ENCODE measurements around the gene CERS4. TPM values are rescaled to one million over a fixed set of nuclear protein-coding genes. Genes with fewer than 3 reads are reported as not detected.

The CERS4 gene, protein sequence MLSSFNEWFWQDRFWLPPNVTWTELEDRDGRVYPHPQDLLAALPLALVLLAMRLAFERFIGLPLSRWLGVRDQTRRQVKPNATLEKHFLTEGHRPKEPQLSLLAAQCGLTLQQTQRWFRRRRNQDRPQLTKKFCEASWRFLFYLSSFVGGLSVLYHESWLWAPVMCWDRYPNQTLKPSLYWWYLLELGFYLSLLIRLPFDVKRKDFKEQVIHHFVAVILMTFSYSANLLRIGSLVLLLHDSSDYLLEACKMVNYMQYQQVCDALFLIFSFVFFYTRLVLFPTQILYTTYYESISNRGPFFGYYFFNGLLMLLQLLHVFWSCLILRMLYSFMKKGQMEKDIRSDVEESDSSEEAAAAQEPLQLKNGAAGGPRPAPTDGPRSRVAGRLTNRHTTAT
- total RNA-seq (2014; rRNA removed; shearing (Covaris generic)) = not detected in 2 replicates

DNA sequence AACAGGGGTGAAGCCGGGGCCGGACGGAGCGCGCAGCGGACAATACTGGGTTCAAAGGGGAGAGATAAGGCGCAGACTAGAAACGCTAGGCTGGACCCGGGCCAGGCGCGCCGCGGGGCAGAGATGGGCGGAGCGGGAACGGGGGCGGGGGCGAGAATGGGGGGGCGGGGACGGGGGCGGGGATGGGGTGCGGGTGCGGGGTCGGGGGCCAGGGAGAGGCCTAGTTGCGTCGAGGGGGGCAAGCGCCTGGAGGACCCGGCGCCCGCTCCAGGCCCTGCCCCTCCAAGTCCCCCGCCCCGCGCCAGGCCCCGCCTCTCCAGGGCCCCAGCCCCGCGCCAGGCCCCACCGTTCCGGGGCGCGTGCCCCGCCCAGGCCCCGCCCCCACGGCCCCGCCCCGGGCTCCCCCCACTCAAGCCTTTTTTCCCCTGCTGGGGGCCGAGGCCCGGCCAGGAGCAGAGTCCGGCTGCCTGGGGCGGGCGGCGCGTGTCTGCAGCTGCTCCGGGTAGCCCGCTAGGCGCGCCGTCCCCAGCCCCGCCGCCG lies at the start of gene CERS4:
Gene CERS4, plus strand, starts transcription at position 449 of the 540 bp plus-strand sequence. CDS start 41,707 bp downstream, outside the sequence.
- Histone ChIP-seq H3K27ac (no peak within 1 kb of the TSS), H3K27me3 (replicated peaks) (peaks cover 23% of the 10 kb centered on the region), H3K36me3 (no peaks in the 10 kb centered on the region), H3K9me3 (replicated peaks) (no peaks in the 10 kb centered on the region), H3K4me1 (replicated peaks) (no peaks in the 10 kb centered on the region), H3K4me3 (no peak within 1 kb of the TSS)
- no peak for DNase-seq (ENCODE audit: low read depth in 1 of 2, low spot score in 2 of 2)

DNA sequence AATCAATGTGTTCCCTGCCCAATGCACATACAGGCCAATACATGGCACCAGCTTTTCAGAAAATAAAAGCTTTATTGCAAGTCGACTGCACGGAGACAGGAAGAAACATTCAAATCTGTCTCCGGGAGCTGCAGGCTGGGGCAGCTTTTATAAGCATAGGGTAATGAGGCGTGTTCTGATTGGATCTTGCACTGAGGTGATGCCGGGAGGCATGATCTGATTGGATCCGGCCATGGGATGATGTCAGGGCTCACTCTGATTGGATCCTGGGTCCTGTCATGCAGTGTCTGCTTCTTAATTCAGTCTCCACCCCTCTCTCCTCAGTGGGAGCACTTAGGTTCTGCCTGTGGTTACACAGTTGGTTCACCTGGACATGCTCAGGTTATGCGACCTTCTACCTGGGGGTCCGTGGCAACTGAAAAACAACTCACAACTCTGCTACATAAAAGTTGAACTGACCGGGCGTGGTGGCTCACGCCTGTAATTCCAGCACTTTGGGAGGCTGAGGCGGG lies 48.0 kb upstream of the CERS4 start:
- no peak overlapping the region for H3K27ac ChIP-seq
- no peak for DNase-seq (ENCODE audit: low read depth in 1 of 2, low spot score in 2 of 2)
- H3K4me1 ChIP-seq (replicated peaks) = no peaks in the 10 kb centered on the region
- peaks cover 4% of the 10 kb centered on the region; the same call in 1 of the 2 replicates for H3K27me3 ChIP-seq (replicated peaks)
- no peaks in the 10 kb centered on the region for H3K9me3 ChIP-seq (replicated peaks)
- H3K36me3 ChIP-seq = no peaks in the 10 kb centered on the region
- H3K4me3 ChIP-seq = no peak overlapping the region

DNA sequence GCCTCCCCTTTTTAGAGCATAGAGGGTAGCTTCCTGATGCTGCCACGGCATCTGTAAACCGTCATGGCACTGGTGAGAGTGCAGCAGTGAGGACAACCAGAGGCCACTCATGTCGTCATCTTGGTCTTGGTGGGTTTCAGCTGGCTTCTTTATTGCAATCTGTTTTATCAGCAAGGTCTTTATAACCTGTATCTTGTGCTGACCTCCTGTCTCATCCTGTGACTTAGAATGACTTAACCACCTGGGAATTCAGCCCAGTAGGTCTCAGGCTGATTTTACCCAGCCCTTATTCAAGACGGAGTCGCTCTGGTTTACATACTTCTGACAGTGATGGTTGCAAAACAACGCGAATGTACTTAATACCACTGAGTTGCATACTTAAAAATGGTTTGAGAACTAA lies 45.4 kb upstream of the CERS4 start:
- H3K9me3 ChIP-seq (replicated peaks) = no peaks in the 10 kb centered on the region
- no peak overlapping the region for H3K4me3 ChIP-seq
- no peak overlapping the region for H3K27ac ChIP-seq
- DNase-seq (ENCODE audit: low read depth in 1 of 2, low spot score in 2 of 2) = no peak
- no peaks in the 10 kb centered on the region for H3K4me1 ChIP-seq (replicated peaks)
- H3K27me3 ChIP-seq (replicated peaks) = peaks cover 4% of the 10 kb centered on the region; the same call in 1 of the 2 replicates
- no peaks in the 10 kb centered on the region for H3K36me3 ChIP-seq

DNA sequence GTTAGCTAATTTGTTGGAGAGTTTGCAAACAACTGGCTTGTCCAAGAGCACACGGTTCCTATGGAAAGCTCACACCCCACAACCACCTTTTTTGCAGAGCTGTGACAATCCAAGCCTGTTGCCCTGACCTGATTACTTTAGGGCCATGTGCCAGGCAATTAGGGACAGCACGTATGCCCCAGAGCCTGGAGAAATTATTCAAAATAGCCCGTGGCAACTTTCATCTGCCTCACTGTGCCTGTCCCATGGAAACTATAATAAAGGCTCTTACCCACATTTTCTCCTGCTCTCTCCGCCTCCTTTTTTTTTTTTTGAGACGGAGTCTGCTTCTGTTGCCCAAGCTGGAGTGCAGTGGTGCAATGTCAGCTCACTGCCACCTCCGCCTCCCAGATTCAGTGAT lies 41.2 kb upstream of the CERS4 start:
- no peak for DNase-seq (ENCODE audit: low read depth in 1 of 2, low spot score in 2 of 2)
- H3K4me3 ChIP-seq = no peak overlapping the region
- H3K9me3 ChIP-seq (replicated peaks) = no peaks in the 10 kb centered on the region
- H3K4me1 ChIP-seq (replicated peaks) = no peaks in the 10 kb centered on the region
- H3K36me3 ChIP-seq = no peaks in the 10 kb centered on the region
- H3K27ac ChIP-seq = no peak overlapping the region
- peaks cover 4% of the 10 kb centered on the region; the same call in 1 of the 2 replicates for H3K27me3 ChIP-seq (replicated peaks)

DNA sequence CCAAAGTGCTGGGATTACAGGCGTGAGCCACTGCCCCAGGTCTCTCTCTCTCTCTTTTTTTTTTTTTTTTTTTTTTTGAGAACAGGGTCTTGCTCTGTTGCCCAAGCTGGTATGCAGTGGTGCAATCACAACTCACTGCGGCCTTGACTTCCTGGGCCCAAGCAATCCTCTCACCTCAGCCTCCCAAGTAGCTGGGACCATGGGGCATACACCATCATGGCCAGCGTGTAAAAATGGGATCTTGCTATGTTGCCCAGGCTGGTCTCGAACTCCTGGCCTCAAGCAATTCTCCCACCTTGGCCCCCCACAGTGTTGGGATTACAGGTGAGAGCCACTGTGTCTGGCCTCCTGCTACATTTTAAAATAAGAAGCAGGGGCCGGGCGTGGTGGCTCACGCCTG lies 40.6 kb upstream of the CERS4 start:
- peaks cover 4% of the 10 kb centered on the region; the same call in 1 of the 2 replicates for H3K27me3 ChIP-seq (replicated peaks)
- no peaks in the 10 kb centered on the region for H3K4me1 ChIP-seq (replicated peaks)
- no peaks in the 10 kb centered on the region for H3K9me3 ChIP-seq (replicated peaks)
- no peak for DNase-seq (ENCODE audit: low read depth in 1 of 2, low spot score in 2 of 2)
- H3K27ac ChIP-seq = no peak overlapping the region
- H3K36me3 ChIP-seq = no peaks in the 10 kb centered on the region
- H3K4me3 ChIP-seq = no peak overlapping the region

DNA sequence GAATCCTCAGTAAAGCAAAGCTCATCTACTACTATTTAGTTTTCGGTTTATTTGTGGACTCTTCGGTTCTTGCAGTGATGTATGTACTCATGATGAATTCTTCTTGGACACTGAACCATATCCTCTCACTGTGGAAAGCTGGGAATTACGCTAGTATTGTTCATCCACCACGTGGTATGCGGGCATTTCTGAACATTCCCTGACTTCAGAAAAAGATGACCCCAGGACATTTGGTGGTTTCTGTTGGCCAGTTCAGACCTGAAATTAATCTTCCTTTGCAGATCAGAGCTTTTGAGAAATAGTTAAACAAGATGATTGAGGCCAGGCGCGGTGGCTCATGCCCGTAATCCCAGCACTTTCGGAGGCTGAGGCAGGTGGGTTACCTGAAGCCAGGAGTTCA lies 34.5 kb upstream of the CERS4 start:
- H3K27me3 ChIP-seq (replicated peaks) = peaks cover 21% of the 10 kb centered on the region
- H3K9me3 ChIP-seq (replicated peaks) = no peaks in the 10 kb centered on the region
- no peak overlapping the region for H3K27ac ChIP-seq
- H3K4me3 ChIP-seq = no peak overlapping the region
- no peaks in the 10 kb centered on the region for H3K36me3 ChIP-seq
- DNase-seq (ENCODE audit: low read depth in 1 of 2, low spot score in 2 of 2) = no peak
- no peaks in the 10 kb centered on the region for H3K4me1 ChIP-seq (replicated peaks)

DNA sequence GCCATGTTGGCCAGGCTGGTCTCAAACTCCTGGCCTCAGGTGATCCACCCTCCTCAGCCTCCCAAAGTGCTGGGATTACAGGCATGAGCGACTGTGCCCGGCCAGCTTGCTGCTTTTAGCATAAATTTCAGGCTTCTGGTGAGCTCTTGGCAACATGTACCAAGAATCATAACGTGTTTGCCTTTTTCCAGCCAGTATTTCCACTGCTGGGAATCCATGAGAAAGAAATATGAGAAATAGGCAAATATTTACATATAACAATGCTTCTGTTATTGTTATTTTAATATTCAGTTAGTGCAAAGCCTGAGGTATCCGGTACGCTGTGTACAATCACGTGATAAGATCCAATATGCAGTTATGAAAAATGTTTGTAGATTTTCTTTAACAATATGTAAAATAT lies 29.2 kb upstream of the CERS4 start:
- Histone ChIP-seq H3K4me1 (replicated peaks) (no peaks in the 10 kb centered on the region), H3K36me3 (no peaks in the 10 kb centered on the region), H3K27me3 (replicated peaks) (peaks cover 20% of the 10 kb centered on the region)

DNA sequence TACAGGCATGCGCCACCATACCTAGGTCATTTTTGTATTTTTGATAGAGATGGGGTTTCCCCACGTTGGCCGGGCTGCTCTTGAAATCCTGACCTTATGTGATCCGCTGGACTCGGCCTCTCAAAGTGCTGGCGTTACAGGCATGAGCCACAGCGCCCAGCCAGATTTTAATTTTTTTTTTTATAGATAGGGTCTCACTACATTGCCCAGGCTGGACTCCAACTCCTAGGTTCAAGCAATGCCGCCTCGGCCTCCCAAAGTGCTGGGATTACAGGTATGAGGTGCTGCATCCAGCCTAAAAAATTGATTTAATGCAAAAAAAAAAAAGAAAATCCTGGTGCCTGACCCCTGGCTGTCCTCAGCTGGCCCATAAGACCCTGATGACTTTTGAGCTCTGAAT lies 24.9 kb upstream of the CERS4 start:
- H3K4me1 ChIP-seq (replicated peaks) = no peaks in the 10 kb centered on the region
- no peaks in the 10 kb centered on the region for H3K36me3 ChIP-seq
- no peak for DNase-seq (ENCODE audit: low read depth in 1 of 2, low spot score in 2 of 2)
- H3K4me3 ChIP-seq = no peak overlapping the region
- H3K27me3 ChIP-seq (replicated peaks) = peaks cover 5% of the 10 kb centered on the region; the same call in 1 of the 2 replicates
- no peak overlapping the region for H3K27ac ChIP-seq
- no peaks in the 10 kb centered on the region for H3K9me3 ChIP-seq (replicated peaks)

More for the DNA sequence above, 29.2 kb upstream of the CERS4 start:
- no peak for DNase-seq (ENCODE audit: low read depth in 1 of 2, low spot score in 2 of 2)
- Histone ChIP-seq H3K27ac (no peak overlapping the region), H3K9me3 (replicated peaks) (no peaks in the 10 kb centered on the region), H3K4me3 (no peak overlapping the region)

DNA sequence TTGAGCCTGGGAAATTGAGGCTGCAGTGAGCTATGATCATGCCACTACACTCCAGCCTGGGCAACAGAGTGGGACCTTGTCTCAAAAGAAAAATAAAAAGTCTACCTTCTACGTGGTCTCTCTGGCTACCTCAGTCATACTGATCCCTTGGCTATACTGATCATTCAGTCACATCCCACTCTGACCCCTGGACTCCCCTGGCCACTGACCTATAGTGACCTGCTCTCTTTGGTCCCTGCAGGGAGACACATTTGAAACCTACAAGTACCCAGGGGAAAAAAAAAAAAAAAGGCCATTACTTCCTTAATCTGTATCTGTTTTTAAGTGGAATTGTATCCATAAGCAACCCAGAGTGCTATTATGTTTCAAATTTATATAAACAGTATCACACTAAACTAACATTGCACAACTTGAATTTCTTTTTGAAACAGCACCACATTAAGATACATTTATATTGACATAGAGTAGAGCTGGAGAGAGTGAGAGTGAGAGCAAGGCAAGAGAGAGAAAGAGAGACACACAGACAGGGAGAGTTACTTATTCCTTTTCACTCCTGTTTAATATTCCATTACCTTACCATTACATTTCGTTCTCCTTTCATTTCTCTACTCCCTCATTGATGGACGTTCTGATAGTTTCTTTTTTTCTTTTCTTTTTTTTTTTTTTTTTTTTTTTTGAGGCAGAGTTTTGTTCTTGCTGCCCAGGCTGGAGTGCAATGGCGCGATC lies 23.7 kb upstream of the CERS4 start:
- no peak for DNase-seq (ENCODE audit: low read depth in 1 of 2, low spot score in 2 of 2)
- Histone ChIP-seq H3K27ac (no peak overlapping the region), H3K4me1 (replicated peaks) (no peaks in the 10 kb centered on the region), H3K4me3 (no peak overlapping the region), H3K9me3 (replicated peaks) (no peaks in the 10 kb centered on the region), H3K36me3 (no peaks in the 10 kb centered on the region), H3K27me3 (replicated peaks) (no peaks in the 10 kb centered on the region; the same call in 1 of the 2 replicates)

DNA sequence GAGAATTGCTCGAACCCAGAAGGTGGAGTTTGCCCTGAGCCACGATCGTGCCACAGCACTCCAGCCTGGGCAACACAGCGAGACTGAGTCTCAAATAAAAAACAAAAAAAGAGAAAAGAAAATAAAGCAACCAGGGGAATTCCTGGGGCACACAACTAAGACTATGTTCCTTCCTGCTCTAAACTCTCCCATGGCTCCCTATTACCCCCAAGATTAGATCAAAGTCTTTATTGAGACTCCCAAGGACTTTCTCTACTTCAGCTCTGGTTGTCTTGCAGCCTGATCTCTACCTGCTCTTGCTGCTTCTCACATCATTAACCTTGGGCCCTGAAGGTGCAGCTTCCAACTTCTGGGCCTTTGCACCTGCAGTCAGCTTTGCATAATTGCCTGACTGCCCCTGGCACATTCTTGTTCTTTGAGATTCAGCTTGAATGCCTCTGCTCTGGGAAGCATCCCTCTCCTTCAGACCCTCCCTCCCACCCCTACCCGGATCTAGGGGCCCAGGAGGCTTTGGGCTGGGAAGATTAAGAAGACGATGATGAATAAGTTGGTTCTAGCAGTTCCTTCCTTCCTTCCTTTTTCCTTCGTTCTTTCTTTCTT lies 16.8 kb upstream of the CERS4 start:
- Histone ChIP-seq H3K4me1 (replicated peaks) (no peaks in the 10 kb centered on the region), H3K4me3 (no peak overlapping the region), H3K36me3 (no peaks in the 10 kb centered on the region), H3K9me3 (replicated peaks) (no peaks in the 10 kb centered on the region), H3K27me3 (replicated peaks) (no peaks in the 10 kb centered on the region; the same call in 1 of the 2 replicates), H3K27ac (no peak overlapping the region)
- DNase-seq (ENCODE audit: low read depth in 1 of 2, low spot score in 2 of 2) = no peak

DNA sequence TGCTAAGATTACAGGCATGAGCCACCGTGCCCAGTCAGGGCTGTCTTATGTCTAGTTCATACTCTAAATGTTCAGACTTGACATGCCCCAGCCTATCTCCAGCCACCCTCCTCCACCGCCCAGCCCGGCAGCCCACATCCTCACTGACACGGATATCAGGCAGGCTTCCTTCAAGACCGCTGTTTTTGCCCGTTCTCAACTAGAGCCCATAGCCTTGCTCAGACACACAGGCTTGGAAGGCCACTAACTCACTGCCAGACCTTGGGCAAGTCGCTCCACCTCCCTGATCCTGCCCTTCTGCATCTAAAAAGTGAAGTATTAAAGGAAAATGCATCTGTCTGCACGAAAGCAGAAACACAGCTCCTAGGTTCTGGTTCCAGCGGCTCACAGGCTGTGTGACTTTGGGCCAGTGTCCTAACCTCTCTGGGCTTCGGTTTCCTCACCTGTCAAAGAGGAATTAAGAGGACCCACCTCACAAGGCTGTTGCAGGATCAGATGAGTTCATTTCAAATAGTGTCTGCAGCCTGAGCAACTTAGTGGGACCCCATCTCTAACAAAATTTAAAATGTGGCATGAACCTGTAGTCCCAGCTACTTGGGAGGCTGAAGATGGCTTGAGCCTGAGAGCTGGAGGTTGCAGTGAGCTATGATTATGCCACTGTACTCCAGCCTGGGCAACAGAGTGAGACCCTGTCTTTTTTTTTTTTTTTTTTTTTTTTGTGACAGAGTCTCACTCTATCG lies 14.5 kb upstream of the CERS4 start:
- DNase-seq (ENCODE audit: low read depth in 1 of 2, low spot score in 2 of 2) = no peak
- Histone ChIP-seq H3K4me3 (no peak overlapping the region), H3K36me3 (no peaks in the 10 kb centered on the region), H3K4me1 (replicated peaks) (no peaks in the 10 kb centered on the region), H3K27me3 (replicated peaks) (no peaks in the 10 kb centered on the region), H3K9me3 (replicated peaks) (no peaks in the 10 kb centered on the region), H3K27ac (no peak overlapping the region)

DNA sequence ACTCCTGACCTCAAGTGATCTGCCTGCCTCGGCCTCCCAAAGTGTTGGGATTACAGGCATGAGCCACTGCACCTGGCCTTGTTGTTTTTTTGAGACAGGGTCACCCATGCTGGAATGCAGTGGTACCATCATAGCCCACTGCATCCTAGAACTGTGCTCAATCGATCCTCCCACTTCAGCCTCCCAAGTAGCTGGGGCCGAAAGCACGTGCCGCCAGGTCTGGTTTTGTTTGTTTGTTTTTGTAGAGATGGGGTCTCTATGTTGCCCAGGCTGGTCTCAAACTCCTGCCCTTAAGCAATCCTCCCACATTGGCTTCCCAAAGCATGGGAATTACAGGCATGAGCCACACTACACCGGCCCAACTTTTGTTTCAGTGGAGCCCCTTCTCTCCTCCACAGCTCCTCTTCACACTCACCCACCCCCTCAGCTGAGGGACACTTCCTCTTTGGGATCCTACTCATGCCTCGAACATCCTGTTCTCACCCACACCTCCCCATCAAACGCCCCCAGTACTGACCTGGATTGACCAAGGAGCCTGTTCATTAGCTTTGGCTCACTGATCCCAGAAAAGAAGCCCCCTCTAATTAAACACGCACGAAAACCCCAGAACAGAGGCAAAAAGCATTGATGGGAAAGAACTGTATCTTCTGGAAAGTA lies 12.8 kb upstream of the CERS4 start:
- Histone ChIP-seq H3K9me3 (replicated peaks) (no peaks in the 10 kb centered on the region), H3K4me3 (no peak overlapping the region), H3K27ac (no peak overlapping the region), H3K4me1 (replicated peaks) (no peaks in the 10 kb centered on the region), H3K27me3 (replicated peaks) (peaks cover 2% of the 10 kb centered on the region), H3K36me3 (no peaks in the 10 kb centered on the region)
- no peak for DNase-seq (ENCODE audit: low read depth in 1 of 2, low spot score in 2 of 2)

All from SJSA1 (cell line).